ENCODE measurements around the gene NFASC.

DNA sequence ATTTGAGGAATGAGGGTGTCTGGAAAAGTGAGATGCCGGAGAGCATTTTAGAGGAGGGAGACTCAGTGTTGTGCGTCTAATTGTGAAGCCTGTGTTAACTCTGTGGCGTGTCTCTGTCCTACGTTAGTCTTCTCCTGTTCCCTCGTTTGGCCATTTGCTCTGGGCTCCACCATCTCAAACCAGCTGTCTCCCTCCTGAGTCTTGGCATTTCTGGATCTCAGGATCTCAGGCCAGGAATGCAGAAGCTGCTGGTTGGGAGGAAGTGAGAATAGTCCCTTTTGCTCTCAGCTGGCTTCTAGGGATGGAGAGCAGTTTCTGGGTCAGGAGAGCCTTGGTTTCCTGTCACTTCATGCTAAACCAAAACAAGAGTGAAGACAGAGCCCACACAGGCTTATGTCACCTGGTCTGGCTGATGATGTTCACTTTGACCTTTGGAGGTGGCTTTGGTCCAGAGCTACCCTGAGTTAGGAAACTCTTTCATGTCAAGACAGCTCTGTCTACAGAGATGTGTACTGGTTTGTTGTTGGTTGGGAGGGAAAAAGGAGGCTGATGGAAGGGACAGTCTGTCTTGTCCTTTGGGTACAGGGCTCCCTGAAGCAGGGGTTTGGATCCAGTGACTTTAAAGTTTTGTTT lies 859 bp downstream of the NFASC start:
- TF ChIP-seq POLR2AphosphoS5 (IDR thresholded peaks at IDR 0.05; ENCODE audit: borderline replicate concordance, low read depth, low read length) (no peak), EZH2 (IDR thresholded peaks at IDR 0.05) (no peak)
